CD4-positive, alpha-beta T cell (primary cell): ENCODE data around the gene NID2. TPM values are rescaled to one million over a fixed set of nuclear protein-coding genes. Genes with fewer than 3 reads are reported as not detected.

Source experiments
- ATAC-seq: fragments of 200-7000 bp; cut with Tn5 transposase; one replicate; pipeline ENCODE4 v1.10.0; 2022; ENCODE audit warnings: mild to moderate bottlenecking; ENCODE audit not compliant: poor library complexity
- CTCF ChIA-PET: fragments of 350-600 bp; sonication (Branson Sonifier 250); formaldehyde crosslinking; loops from one replicate; lab custom pipeline; 2021; ENCODE audit warnings: antibody characterized with exemption, inconsistent platforms; lab: Charles Lee
- POLR2A ChIA-PET: fragments of 350-600 bp; sonication (Branson Sonifier 250); formaldehyde crosslinking; loops from one replicate; lab custom pipeline; 2021; ENCODE audit warnings: antibody characterized with exemption, inconsistent platforms; lab: Charles Lee
- DNase-seq, 14 experiments: peaks; one replicate each; pipeline ENCODE4 v3.0.0-alpha.2; 2013 to 2020; ENCODE audit warnings: mixed read lengths in 2 of 14
- H3K27ac ChIP-seq, 2 donors: one replicate each; pipeline versions ENCODE4 v1.5.1 to v1.7.0; 2013; ENCODE audit warnings: low read length in 2 of 2, low read depth in 1 of 2, mild to moderate bottlenecking in 1 of 2
- H3K27me3 ChIP-seq, 2 experiments: 1 replicate in 1 of 2; 2 replicates in 1 of 2; pipeline versions ENCODE4 v1.6.1 to v1.7.0; 2013; ENCODE audit warnings: low read length in 2 of 2, control low read depth in 1 of 2, mild to moderate bottlenecking in 1 of 2, moderate library complexity in 1 of 2; ENCODE audit not compliant: insufficient read depth in 2 of 2, control insufficient read depth in 1 of 2
- H3K36me3 ChIP-seq: one replicate; pipeline ENCODE4 v1.6.1; 2013; ENCODE audit warnings: low read length, control low read depth; ENCODE audit not compliant: insufficient read depth
- H3K4me1 ChIP-seq: one replicate; pipeline ENCODE4 v1.6.1; 2013; ENCODE audit warnings: low read length, control low read depth; ENCODE audit not compliant: insufficient read depth
- H3K4me3 ChIP-seq: one replicate; pipeline ENCODE4 v1.5.1; 2013; ENCODE audit warnings: mild to moderate bottlenecking, low read length, moderate library complexity
- H3K9me3 ChIP-seq, 2 experiments: 1 replicate in 1 of 2; 2 replicates in 1 of 2; pipeline versions ENCODE4 v1.6.1 to v1.7.0; 2013; ENCODE audit warnings: low read length in 2 of 2, mild to moderate bottlenecking in 2 of 2, control low read depth in 1 of 2, moderate library complexity in 1 of 2; ENCODE audit not compliant: control insufficient read depth in 1 of 2, insufficient read depth in 1 of 2
- H3K27ac Mint-ChIP-seq: one replicate; pipeline ENCODE4 v1.8.0; 2020; ENCODE audit warnings: mixed read lengths
- H3K27me3 Mint-ChIP-seq: one replicate; pipeline ENCODE4 v1.8.0; 2021; ENCODE audit warnings: mixed read lengths
- H3K36me3 Mint-ChIP-seq: one replicate; pipeline ENCODE4 v1.8.0; 2021; ENCODE audit warnings: low read depth, mixed read lengths
- H3K4me1 Mint-ChIP-seq: one replicate; pipeline ENCODE4 v1.8.0; 2021; ENCODE audit warnings: low read depth, mixed read lengths
- H3K4me3 Mint-ChIP-seq: one replicate; pipeline ENCODE4 v1.8.0; 2020; ENCODE audit warnings: mild to moderate bottlenecking, mixed read lengths
- H3K9me3 Mint-ChIP-seq: one replicate; pipeline ENCODE4 v1.8.0; 2020; ENCODE audit warnings: mixed read lengths
- CTCF ChIP-seq: fragments of 200-600 bp; IDR thresholded peaks from one replicate; pipeline ENCODE4 v1.8.0; 2022; ENCODE audit warnings: antibody characterized with exemption, mild to moderate bottlenecking
- intact Hi-C, 2 experiments: fragments of 100-400 bp; cut with DNase I in 1 of 2; cut with micrococcal nuclease in 1 of 2; formaldehyde crosslinking; loops; one replicate each; pipeline versions ENCODE4 v1.15.1 to v1.9.0; 2023 to 2025; cut with DNase I, micrococcal nuclease
- total RNA-seq, 174 experiments: library from RNA in 2 of 174; stranded (reverse) in 2 of 174; gene quantifications; one replicate each; pipeline ENCODE4 v1.2.3 and lab custom pipeline; 2021 to 2026

The NID2 gene
- total RNA-seq, 2 experiments from 2014 or later = 0.19 TPM; not detected in 1

GRCh38 chr14:52086711-52087110, 17.9 kb upstream of the NID2 start:
- H3K27me3 ChIP-seq = no peaks in the 10 kb centered on the region
- H3K27ac ChIP-seq = no peak overlapping the region
- Mint-ChIP-seq H3K27ac (no peak overlapping the region), H3K36me3 (no peaks in the 10 kb centered on the region), H3K9me3 (peaks cover 7% of the 10 kb centered on the region), H3K4me1 (no peaks in the 10 kb centered on the region), H3K27me3 (peaks cover 41% of the 10 kb centered on the region), H3K4me3 (no peak overlapping the region)
- H3K4me1 ChIP-seq = no peaks in the 10 kb centered on the region
- ChIA-PET CTCF (no interaction called here), POLR2A (no interaction called here)
- H3K36me3 ChIP-seq = no peaks in the 10 kb centered on the region
- no peak for TF ChIP-seq CTCF
- H3K4me3 ChIP-seq = no peak overlapping the region
- H3K9me3 ChIP-seq = peaks cover 0 to 3% of the 10 kb centered on the region in 2 experiments
- intact Hi-C loops = no loop called here
- ATAC-seq (no peak), DNase-seq (no peak)

DNA sequence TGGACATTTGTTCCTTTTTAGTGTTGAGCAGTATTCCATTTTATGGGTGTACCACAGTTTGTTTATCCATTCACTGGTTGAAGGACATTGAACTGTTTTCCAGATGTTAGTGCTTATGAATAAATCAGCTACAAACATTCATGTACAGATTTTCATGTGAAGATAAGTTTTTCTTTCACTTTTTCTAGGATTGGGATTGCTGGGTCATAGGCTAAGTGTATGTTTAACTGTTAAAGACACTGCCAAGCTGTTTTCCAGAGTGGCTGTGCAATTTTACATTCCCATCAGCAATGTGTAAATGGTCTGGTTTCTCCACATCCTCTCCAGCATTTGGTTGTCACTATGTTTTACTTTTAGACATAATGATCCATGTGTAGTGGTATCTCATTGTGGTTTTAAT, 14.0 kb upstream of the NID2 start:
- H3K4me3 Mint-ChIP-seq = no peak overlapping the region

DNA sequence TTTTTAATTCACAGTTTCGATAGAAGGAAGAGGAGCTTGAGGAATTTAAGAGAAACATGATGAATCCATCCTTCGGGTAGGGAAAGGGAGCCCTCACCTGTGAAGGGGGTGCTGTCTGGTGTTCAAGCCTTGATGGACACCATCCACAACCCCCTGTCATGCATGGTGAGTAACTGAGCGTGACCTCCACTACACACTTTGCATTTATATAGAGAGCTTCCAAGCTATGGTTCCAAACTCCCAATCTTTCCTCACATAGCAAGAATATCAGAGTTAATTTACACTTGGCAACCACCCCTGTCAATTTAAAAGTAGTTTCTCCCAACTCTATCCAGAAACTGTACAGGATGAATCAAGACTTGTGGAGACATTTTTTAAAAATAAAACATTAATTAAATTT, 13.1 kb upstream of the NID2 start:
- no peak for DNase-seq
- Histone ChIP-seq H3K4me3 (no peak overlapping the region), H3K36me3 (no peaks in the 10 kb centered on the region), H3K9me3 (peaks cover 0 to 3% of the 10 kb centered on the region in 2 experiments), H3K4me1 (no peaks in the 10 kb centered on the region), H3K27ac (no peak overlapping the region), H3K27me3 (no peaks in the 10 kb centered on the region)
- peaks cover 31% of the 10 kb centered on the region for H3K27me3 Mint-ChIP-seq
- no peak overlapping the region for H3K27ac Mint-ChIP-seq
- intact Hi-C loops = no loop called here
- H3K4me3 Mint-ChIP-seq = no peak overlapping the region
- ATAC-seq = no peak
- no peak for TF ChIP-seq CTCF
- H3K36me3 Mint-ChIP-seq = no peaks in the 10 kb centered on the region
- H3K4me1 Mint-ChIP-seq = no peaks in the 10 kb centered on the region
- peaks cover 7% of the 10 kb centered on the region for H3K9me3 Mint-ChIP-seq
- ChIA-PET POLR2A (no interaction called here), CTCF (no interaction called here)

More for the DNA sequence above, 14.0 kb upstream of the NID2 start:
- ATAC-seq = no peak
- ChIA-PET POLR2A (no interaction called here), CTCF (no interaction called here)
- no peak overlapping the region for H3K27ac Mint-ChIP-seq
- H3K4me3 ChIP-seq = no peak overlapping the region
- peaks cover 7% of the 10 kb centered on the region for H3K9me3 Mint-ChIP-seq
- H3K4me1 ChIP-seq = no peaks in the 10 kb centered on the region
- no peaks in the 10 kb centered on the region for H3K36me3 ChIP-seq
- TF ChIP-seq CTCF = no peak
- intact Hi-C loops = no loop called here
- H3K27ac ChIP-seq = no peak overlapping the region
- peaks cover 0 to 3% of the 10 kb centered on the region in 2 experiments for H3K9me3 ChIP-seq
- H3K36me3 Mint-ChIP-seq = no peaks in the 10 kb centered on the region
- DNase-seq = no peak
- H3K27me3 Mint-ChIP-seq = peaks cover 32% of the 10 kb centered on the region
- H3K4me1 Mint-ChIP-seq = no peaks in the 10 kb centered on the region
- no peaks in the 10 kb centered on the region for H3K27me3 ChIP-seq
